Right atrium auricular region (tissue), 2 donors: ENCODE results near the gene ARX. TPM values are rescaled to one million over a fixed set of nuclear protein-coding genes. Genes with fewer than 3 reads are reported as not detected.

Source experiments
- DNase-seq: peaks from one replicate; pipeline ENCODE4 v3.0.0-alpha.2; 2019; ENCODE audit warnings: low spot score
- H3K27ac ChIP-seq, 2 donors: fragments of 200-600 bp; sonication (generic); 1 replicate in 1 of 2; 2 replicates in 1 of 2; pipeline ENCODE4 v1.5.1; 2016 to 2019
- H3K27me3 ChIP-seq, 2 donors: fragments of 200-600 bp; sonication (generic); one replicate each; pipeline versions ENCODE4 v1.5.1 to v1.6.0; 2017 to 2019
- H3K36me3 ChIP-seq: fragments of 200-600 bp; sonication (generic); one replicate; pipeline ENCODE4 v1.5.1; 2016
- H3K4me1 ChIP-seq, 2 donors: fragments of 200-600 bp; sonication (generic); one replicate each; pipeline versions ENCODE4 v1.5.1 to v1.6.0; 2017 to 2019
- H3K4me3 ChIP-seq, 2 donors: fragments of 200-600 bp; sonication (generic); 1 replicate in 1 of 2; 2 replicates in 1 of 2; pipeline ENCODE4 v1.5.1; 2017 to 2019; ENCODE audit warnings: mild to moderate bottlenecking in 1 of 2, moderate library complexity in 1 of 2
- H3K9me3 ChIP-seq, 2 donors: fragments of 200-600 bp; sonication (generic); one replicate each; pipeline ENCODE4 v1.5.1; 2019
- CTCF ChIP-seq, 2 donors: fragments of 200-600 bp; sonication (generic); IDR thresholded peaks; one replicate each; pipeline ENCODE4 v1.5.1; 2019; ENCODE audit warnings: antibody characterized with exemption in 2 of 2
- total RNA-seq, 2 donors: library from RNA; depleted of rRNA; stranded (reverse); fragments of >200 nt; gene quantifications; one replicate each; pipeline ENCODE4 v1.1.0, GENCODE V29; 2016

Gene ARX
- total RNA-seq, 2 donors from 2014 or later: not detected

GRCh38 chrX:24956828-24957227, 58.9 kb downstream of the ARX start:
- no peak for TF ChIP-seq CTCF (IDR thresholded peaks at IDR 0.05)
- no peaks in the 10 kb centered on the region for H3K27me3 ChIP-seq
- DNase-seq: no peak
- H3K27ac ChIP-seq: no peak overlapping the region
- no peaks in the 10 kb centered on the region for H3K9me3 ChIP-seq
- H3K4me1 ChIP-seq: no peaks in the 10 kb centered on the region
- H3K36me3 ChIP-seq: no peaks in the 10 kb centered on the region
- H3K4me3 ChIP-seq: no peak overlapping the region

- DNase-seq: no peak
- Histone ChIP-seq H3K27me3 (no peaks in the 10 kb centered on the region), H3K36me3 (no peaks in the 10 kb centered on the region), H3K4me1 (no peaks in the 10 kb centered on the region), H3K9me3 (no peaks in the 10 kb centered on the region), H3K4me3 (no peak overlapping the region), H3K27ac (no peak overlapping the region)
- TF ChIP-seq CTCF (IDR thresholded peaks at IDR 0.05): no peak
These were observed 60.3 kb downstream of the ARX start for GRCh38 chrX:24955372-24955930.

- no peak for TF ChIP-seq CTCF (IDR thresholded peaks at IDR 0.05)
- H3K4me3 ChIP-seq: no peak overlapping the region
- H3K27ac ChIP-seq: no peak overlapping the region
- H3K9me3 ChIP-seq: no peaks in the 10 kb centered on the region
- no peaks in the 10 kb centered on the region for H3K4me1 ChIP-seq
- DNase-seq: no peak
- no peaks in the 10 kb centered on the region for H3K36me3 ChIP-seq
- no peaks in the 10 kb centered on the region for H3K27me3 ChIP-seq
These were observed 61.0 kb downstream of the ARX start for GRCh38 chrX:24954732-24955131.
